Cardiac septum (tissue), 1 donor: ENCODE measurements around the gene LPO. TPM values are rescaled to one million over a fixed set of nuclear protein-coding genes. Genes with fewer than 3 reads are reported as not detected.
A peak's percentile ranks its signal among the peaks of the same experiment; 100 is the strongest.

Source experiments
- DNase-seq: peaks from one replicate; pipeline ENCODE4 v3.0.0-alpha.2; 2020; ENCODE audit warnings: low spot score
- intact Hi-C: fragments of 100-400 bp; cut with DNase I; formaldehyde crosslinking; loops from one replicate; pipeline ENCODE4 v1.14.0; 2022
- total RNA-seq: library from RNA; stranded (reverse); fragmentation: NEBNext Ultra II Directional; extraction: Animal tissue kit (Norgen Biotek cat#: 25700); gene quantifications from one replicate; pipeline ENCODE4 v1.2.1, GENCODE V29; 2021
- donor health status: DM: no; HTN: no; CAD: no.

Gene LPO
- total RNA-seq, 1 donor from 2014 or later: not detected

DNA sequence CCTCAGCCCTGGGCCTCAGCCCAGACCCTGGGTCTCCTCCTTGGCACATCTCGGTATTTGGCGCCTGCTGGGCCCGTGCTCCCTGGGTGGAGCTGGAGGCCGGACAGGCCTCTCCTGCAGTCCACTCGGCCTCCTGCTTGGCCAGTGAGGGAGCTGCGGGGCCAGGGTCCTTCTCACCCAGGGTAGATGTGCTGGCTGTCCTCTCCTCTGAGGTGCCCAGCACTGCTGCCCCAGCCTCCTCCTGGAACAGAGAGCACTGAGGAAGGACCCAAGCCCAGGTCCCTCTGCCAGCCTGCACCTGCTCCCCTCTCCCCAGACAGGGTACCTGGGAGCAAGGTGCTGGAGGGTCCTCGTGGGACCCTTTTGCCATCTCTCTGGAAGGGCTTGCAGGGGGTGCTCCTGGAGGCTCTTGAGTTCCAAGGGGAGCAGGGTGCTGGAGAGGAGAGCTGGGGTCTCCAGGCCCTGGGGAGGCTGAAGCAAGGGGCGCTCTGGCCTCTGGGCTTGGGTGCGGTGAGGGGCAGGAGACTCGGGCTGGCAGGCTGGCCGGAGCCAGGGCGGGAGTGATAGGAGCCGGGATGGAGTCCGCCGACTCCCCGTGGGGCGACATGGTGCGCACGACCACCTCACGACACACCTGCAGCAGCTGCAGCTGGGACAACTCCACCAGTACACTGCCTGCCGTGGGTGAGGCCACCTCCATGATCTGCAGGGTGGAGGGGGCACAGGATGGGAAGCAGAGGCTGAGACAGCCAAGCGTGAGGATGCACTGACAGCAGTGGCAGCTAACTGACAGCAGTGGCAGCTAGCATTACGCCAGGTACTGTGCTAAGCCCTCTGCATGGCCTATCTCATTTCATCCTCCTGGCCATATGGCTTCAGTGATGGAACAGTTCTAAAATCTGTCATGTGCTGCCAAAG lies 72.4 kb downstream of the LPO start:
- DNase-seq: peak; percentile 73
- intact Hi-C loops: no loop called here

GRCh38 chr17:58311429-58311894 lies 73.1 kb downstream of the LPO start:
- DNase-seq: peak; percentile 64
- intact Hi-C loops: no loop called here

- peak; percentile 51 for DNase-seq
- intact Hi-C loops: no loop called here
These were observed 73.7 kb downstream of the LPO start for GRCh38 chr17:58312021-58312630.

DNA sequence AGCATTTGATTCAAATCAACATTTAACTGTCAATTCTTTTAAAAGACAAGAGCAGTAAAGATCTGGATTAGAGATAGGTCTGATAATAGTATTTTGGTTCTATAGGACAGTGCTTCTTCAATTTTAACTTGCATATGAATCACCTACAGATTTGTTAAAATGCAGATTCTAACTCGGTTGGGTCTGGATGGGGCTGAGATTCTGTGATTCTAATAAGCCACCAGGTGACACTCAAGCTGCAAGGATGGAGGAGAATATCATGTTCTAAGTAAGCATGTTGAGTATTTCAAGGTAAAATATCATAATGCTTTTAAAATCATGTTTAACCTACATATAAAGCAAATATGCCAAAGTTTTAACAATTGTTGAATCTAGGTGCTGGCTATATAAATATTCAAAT lies 74.4 kb downstream of the LPO start:
- DNase-seq: no peak
- intact Hi-C loops: no loop called here

- no peak for DNase-seq
- intact Hi-C loops: no loop called here
These were observed 75.7 kb downstream of the LPO start for GRCh38 chr17:58313815-58314705.

DNA sequence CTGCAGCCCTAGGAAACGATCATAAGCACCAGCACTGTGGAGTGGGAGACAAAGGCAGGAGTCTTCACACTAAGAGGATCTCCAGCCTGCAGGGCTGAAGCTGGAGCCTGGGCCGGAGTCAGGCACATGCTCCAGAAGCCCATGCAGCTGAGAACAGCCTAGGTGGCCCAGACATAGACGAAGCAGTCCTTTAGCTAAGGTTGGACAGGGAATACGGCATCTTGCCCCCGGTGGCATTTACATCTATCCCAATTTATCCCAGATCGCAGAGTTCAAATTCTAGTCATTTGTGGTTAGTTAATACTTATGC lies 76.3 kb downstream of the LPO start:
- intact Hi-C loops: no loop called here
- DNase-seq: no peak

- peak; percentile 33 for DNase-seq
- intact Hi-C loops: no loop called here
These were observed 76.9 kb downstream of the LPO start for GRCh38 chr17:58315281-58315711.

DNA sequence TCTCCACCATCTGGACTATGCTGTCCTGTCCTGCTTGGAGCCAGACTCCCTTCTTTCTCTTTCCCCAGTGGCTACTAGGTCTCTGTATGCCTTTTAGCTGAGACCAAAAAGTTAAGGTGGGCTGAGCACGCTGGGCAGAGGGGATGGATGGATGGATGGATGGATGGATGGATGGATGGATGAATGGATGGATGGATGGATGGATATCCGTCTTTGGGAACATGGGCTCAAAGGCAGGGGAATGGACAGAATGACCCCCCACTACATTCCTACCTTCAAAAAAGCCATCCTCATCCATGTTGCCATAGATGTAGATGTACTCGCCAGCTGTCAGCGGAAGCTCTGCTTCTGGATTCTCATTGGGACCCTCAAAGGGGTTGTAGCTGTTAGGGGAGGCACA lies 77.4 kb downstream of the LPO start:
- DNase-seq: peak; percentile 27
- intact Hi-C loops: no loop called here

DNA sequence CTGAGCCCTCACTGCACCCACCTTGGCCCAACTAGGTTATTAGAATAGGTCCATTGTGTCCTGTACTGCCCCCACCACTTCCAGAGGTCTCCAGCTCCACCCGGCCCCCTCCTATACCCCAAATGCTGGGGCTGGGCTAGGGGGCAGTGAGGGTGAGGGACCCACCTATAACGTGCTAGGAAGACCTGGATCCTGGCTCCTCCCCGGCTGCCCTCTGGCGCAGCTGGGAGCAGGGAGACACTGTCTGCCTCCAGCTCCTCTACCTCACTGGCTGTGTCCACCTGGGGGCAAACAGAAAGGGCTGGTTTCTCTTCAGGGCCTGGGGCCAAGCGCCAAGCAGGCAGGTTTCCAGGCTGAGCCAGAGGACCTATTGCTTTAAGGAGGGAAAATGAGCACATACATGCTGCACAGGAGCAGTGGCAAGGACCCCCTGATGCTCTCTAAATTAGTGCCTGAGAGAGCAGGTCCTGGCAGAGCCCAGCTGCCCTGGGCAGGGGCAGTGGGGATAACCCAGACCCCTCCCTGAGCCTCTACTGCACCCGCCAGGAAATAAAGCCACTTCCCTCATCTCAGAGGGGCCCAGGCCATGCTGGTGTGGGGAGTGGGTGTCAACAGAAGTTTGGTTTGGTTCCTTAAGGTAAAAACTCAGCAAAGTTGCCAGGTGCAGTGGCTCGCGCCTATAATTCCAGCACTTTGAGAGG lies 78.0 kb downstream of the LPO start:
- intact Hi-C loops: no loop called here
- peak; percentile 38 for DNase-seq

DNA sequence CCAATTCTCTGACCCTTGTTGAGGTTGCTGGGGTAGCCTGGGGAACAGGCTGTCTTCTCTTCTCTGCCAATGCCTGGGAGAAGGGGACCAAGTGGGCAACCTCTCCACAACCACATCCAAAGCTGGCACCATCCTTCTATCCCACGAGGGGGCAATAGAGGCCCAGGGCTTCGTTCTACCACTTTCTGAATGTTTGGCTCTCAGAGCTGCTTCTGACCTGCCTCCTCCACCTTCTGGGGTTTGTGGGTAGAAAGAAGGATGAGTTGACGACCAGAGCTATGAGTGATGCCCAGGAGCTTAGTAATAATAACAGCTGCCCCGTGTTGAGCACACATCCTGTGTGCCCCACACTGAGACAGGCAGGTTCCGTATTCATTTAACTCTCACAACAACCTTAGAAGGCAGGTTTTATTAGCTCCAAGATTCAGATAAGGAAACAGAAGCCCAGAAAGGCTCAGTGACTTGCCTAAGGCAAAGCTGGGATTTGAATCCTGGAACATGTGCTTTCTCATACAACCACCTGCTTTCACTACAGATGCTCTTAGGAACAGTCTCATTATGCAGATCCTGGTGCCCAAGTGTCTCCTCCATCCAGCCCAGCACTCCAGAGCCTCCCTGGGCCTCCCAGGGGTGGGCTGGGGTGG lies 79.2 kb downstream of the LPO start:
- DNase-seq: peak; percentile 76
- intact Hi-C loops: loop anchor here (1.0 kb wide), 1 partner anchor 130 kb away; no protein-coding TSS in a partner anchor

- intact Hi-C loops: no loop called here
- peak; percentile 59 for DNase-seq
These were observed 79.7 kb downstream of the LPO start for GRCh38 chr17:58318065-58318481.

Other genes starting within 250 kb of the LPO start
- 105 TPM for gene SRSF1, start 231.3 kb upstream of the LPO start, total RNA-seq
- gene DYNLL2, start 155.2 kb upstream of the LPO start, total RNA-seq: 79.4 TPM
- not detected for gene OR4D1, start 90.2 kb upstream of the LPO start, total RNA-seq
- gene OR4D2, start 71.6 kb upstream of the LPO start, total RNA-seq: not detected
- gene EPX, start 45.9 kb upstream of the LPO start, total RNA-seq: not detected
- 9.3 TPM for gene MKS1, start 19.3 kb upstream of the LPO start, total RNA-seq
- gene MPO, start 42.4 kb downstream of the LPO start, total RNA-seq: 0.94 TPM
- 10.7 TPM for gene TSPOAP1, start 90.2 kb downstream of the LPO start, total RNA-seq
- gene SUPT4H1, start 113.6 kb downstream of the LPO start, total RNA-seq: 49.4 TPM
- 1.6 TPM for gene RNF43, start 178.9 kb downstream of the LPO start, total RNA-seq
- not detected for gene HSF5, start 249.8 kb downstream of the LPO start, total RNA-seq